B cell (primary cell): ENCODE measurements around the gene CCDC126.

Experiments
- CTCF ChIP-seq: fragments of 200-600 bp; IDR thresholded peaks from one replicate; pipeline ENCODE4 v1.8.0; 2022; ENCODE audit warnings: antibody characterized with exemption, mild to moderate bottlenecking
- EZH2 ChIP-seq: IDR thresholded peaks from 2 replicates; pipeline ENCODE4 v1.6.1; 2012; ENCODE audit warnings: borderline replicate concordance, low read depth, mild to moderate bottlenecking, moderate library complexity, low read length; ENCODE audit not compliant: insufficient read depth, poor library complexity, severe bottlenecking

DNA sequence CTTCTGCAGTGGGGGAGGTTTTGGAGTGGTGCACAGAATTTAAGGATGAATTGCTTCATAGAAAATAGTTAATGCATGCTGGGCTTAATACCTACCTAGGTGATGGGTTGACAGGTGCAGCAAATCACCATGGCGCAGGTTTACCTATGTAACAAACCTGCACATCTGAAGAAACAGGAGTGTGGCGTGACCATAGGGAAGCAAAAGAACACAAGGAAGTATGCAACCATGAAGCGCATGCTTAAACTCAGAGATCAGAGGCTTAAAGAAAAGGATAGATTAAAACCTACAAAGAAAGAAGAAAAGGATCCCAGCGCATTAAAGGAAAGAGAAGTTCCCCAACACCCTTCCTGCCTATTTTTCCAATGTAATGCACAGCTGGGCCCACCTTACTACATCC lies 22.0 kb downstream of the CCDC126 start:
- TF ChIP-seq CTCF (no peak), EZH2 (no peak)
